ENCODE results near the gene STRADA.

GRCh38 chr17:63774141-63774968 is 32.8 kb upstream of the STRADA start, which contains the start of gene DDX42:
- TF ChIP-seq, protein P1, sequence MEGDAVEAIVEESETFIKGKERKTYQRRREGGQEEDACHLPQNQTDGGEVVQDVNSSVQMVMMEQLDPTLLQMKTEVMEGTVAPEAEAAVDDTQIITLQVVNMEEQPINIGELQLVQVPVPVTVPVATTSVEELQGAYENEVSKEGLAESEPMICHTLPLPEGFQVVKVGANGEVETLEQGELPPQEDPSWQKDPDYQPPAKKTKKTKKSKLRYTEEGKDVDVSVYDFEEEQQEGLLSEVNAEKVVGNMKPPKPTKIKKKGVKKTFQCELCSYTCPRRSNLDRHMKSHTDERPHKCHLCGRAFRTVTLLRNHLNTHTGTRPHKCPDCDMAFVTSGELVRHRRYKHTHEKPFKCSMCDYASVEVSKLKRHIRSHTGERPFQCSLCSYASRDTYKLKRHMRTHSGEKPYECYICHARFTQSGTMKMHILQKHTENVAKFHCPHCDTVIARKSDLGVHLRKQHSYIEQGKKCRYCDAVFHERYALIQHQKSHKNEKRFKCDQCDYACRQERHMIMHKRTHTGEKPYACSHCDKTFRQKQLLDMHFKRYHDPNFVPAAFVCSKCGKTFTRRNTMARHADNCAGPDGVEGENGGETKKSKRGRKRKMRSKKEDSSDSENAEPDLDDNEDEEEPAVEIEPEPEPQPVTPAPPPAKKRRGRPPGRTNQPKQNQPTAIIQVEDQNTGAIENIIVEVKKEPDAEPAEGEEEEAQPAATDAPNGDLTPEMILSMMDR (conservative IDR thresholded peaks at IDR 0.05), result no peak; the same call in 1 of the 2 replicates
- TF ChIP-seq ZFX (IDR thresholded peaks at IDR 0.05), result peak; percentile 97

Data from C4-2B (cell line).